NOMO-1 (cell line): Measurements from ENCODE around the gene JARID2.

Experiments used
- DNase-seq, 2 experiments: peaks; one replicate each; lab custom pipeline; 2025; ENCODE audit not compliant: unreplicated experiment in 2 of 2; lab: John Stamatoyannopoulos, UW

Gene JARID2

DNA sequence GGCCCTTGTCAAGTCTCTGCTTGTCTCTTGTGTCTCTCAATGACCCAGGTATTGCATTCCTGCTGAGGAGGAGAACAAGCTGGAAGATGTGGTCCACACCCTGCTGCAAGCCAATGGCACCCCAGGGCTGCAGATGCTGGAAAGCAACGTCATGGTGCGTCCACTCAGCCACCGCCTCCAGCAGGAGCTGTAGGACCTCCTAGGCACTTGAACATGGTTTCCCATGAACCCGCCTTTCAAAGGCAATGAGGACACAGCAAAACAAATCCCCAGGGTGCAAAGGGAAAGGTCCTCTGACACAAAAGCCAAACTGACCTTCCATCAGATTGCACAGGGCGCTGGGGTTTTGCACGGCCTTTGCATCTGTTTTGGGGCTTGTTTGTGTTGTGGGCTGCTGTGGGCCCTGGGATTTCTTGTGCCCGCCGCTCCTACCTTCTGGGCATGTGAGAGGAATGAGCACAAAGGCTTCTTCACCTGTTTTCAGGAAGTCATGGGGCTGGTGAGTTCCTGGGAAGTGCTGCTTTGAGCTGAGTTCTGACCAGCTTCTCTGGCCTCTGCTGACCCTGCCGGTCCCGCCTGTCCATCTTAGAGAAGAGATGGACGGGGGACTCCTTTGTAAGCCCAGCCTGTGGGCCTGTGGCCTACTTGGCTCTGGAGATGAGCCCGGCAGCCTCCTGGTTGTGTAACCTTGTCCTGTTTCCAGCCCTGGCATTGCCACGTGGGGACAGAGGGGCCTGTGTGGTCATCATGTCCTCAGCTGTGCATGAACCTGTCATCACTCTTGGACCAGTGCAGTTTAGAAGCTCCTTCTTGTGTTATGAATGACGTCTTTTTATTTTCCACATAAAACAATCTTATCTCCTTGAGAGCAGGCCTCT lies 265.6 kb downstream of the JARID2 start:
- no peak for DNase-seq

DNA sequence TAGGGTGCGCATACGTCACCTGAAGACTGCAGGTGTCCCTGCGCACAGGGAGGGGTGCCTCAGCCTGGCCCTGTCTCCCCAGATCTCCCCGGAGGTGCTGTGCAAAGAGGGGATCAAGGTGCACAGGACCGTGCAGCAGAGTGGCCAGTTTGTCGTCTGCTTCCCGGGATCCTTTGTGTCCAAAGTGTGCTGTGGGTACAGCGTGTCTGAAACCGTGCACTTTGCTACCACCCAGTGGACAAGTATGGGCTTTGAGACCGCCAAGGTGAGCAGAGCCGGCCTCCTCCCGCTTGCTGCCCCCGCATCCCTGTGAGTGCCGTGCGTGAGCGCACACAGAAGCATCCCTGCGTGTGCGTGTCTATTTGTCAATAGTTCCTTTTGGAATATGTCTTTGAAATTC lies 266.3 kb downstream of the JARID2 start:
- no peak for DNase-seq

DNA sequence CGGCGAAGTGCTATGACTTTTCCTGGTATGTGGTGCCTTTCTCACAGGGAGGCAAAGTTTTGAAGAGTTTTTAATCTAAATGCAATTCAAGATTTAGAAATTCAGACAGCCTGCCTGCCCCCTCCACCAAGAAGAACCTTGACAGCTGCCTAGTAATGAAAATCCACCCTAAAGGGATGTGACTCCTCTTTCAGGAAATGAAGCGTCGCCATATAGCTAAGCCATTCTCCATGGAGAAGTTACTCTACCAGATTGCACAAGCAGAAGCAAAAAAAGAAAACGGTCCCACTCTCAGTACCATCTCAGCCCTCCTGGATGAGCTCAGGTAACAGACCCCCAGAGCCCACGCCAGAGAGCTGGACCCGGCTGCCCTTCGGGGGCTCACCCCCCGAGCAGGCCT lies 266.9 kb downstream of the JARID2 start:
- no peak for DNase-seq

DNA sequence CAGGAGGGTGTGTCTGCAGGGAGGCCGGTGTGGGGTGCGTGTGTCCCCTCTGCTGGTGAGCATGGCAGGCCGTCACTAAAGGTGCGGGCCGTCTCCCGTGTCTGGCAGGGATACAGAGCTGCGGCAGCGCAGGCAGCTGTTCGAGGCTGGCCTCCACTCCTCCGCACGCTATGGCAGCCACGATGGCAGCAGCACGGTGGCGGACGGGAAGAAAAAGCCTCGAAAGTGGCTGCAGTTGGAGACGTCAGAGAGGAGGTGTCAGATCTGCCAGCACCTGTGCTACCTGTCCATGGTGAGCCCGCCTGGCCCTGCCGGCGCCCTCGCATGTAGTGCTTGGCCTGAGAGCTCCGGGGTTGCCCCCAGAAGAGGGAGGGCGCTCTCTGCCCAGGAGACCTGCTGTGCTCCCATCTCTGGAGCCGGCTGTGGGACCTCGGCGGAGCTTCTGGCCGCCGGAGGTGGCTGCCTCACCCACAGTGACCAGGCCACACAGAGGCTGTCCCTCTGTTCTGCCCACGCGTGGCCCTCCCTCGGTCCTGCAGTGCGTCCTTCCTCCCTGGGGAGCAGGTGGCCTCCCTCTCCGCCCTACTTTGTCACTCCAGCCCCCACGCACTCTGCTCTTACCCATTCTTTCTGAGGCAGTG lies 267.4 kb downstream of the JARID2 start:
- no peak for DNase-seq

DNA sequence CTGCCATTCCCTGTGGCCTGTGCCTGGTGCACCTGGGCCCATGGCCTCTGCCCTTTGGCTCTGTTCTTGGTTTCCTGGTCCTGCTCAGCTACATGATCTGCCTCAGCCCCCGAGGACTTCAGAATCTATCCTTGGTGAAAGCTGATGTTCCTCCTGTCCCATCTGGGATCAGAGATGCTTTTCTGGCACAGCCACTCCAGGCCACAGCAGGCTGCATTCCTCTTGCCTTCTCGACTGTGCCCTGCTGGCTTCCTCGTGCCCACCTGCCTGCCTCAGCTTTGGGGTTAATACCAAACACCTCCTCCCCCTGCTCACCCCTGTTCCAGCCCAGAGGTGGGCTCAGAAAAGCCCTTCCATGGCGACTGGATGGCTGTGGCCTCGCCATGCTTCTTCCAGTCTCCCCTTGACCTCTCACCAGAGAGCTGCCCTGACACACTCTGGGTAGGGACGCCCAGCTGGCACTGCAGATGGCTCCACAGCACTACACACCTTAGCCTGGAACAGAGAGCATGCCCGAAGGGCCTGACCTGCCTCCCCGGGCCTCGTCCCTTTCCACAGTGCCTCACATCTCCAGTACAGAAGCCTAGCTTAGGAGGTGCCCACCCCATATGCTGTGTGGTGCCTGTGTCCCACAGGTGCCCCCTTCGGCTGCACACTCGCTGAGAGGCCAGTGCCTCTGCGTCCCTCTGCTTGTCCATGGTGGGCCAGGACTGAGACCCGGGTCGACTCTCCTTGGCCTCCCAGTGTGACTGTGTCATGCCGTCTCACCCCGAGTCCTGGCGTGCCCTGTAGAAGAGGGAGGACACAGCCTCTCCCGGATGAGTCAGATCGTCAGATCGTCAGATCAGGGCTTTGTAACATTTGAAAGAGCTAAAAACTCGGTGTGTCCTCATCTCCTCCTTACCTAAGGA lies 268.2 kb downstream of the JARID2 start:
- DNase-seq = no peak

DNA sequence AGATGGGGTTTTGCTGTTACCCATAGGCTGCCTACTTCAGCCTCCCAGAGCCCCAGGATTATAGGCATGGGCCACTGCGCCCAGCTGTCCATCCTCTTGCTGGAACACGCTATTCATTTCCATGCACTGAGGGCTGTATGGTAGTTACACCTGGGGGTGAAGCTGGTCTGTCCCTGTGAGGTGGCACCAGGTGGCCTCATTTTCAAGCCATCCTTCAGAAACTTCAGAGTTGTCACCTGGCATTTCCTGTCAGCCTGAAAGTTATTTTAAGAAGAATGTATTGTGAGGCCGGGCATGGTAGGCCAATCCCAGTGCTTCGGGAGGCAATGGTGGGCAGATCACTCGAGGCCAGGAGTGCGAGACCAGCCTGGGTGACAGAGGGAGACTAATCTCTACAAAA lies 269.4 kb downstream of the JARID2 start:
- no peak for DNase-seq

DNA sequence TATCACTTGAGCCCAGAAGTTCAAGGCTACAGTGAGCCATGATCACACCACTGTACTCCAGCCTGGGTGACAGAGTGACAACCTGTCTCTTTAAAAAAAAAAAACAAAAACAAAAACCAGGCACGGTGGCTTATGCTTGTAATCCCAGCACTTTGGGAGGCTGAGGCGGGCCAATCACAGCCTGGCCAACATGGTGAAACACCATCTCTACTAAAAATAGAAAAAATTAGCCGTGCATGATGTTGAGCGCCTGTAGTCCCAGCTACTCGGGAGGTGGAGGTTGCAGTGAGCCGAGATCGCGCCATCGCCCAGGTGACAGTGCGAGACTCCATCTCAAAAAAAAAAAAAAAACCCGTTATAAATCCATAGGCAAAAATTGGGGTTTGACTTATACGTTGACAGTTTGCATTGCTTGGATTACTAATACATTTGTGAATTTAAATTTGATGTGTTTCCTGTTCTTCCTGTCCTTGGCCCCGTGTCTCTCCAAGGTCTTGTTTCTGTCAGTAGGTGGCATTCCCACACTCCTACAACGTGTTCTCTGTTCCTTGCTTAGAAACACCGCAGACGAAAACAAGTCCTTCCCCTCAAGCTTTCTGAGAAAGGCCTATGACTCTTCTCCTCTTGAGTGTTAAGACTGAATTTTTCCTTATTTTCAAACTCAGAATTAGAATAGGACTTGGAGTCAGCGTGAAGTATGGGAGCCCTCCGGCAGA lies 269.9 kb downstream of the JARID2 start:
- no peak for DNase-seq

DNA sequence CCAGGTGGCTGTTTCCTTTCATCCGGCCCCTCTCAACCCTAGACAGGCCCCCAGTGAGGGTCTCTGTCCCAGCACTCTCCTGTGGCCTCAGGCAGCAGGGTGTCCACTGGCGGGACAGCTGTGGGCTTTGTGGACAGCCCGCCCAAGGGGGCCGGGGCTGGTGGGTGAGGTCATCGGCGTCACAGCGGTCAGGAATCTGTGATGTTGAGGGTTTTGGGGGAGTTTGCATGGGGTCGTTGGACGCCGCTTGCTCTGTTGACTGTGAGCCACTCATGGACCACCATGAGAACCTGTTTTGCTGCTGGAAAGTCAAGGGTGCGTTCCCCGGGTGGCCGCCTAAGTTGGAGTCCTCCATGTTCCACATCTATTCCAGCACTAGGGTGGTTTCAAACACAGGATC lies 270.5 kb downstream of the JARID2 start:
- no peak for DNase-seq

DNA sequence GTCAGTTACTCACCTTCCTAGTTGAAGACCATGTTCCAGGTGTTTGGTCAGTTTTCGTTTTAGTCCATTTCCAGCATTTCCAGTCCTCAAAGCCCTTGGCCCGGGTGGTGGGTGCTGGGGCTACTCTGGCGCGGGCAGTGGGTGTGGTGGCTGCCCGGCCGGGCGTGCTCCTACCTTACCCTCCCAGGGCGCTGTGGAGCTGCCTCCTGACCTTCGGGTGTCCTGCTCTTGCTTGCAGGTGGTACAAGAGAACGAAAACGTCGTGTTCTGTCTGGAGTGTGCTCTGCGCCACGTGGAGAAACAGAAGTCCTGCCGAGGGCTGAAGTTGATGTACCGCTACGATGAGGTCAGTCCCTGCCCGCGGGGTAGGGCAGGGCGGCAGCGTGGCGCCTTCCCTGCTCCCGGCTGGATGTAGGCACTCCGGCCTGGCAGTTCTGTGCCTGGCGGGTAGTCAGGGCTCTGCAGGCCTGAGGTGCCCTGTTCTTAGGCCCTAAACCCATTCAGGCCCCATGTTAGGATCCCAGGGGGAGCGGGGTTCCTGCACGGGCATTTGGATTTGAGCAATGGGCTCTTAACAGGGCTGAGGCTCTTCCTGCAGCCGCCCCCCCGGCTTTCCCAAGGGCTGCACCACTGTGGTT lies 271.2 kb downstream of the JARID2 start:
- DNase-seq = no peak

DNA sequence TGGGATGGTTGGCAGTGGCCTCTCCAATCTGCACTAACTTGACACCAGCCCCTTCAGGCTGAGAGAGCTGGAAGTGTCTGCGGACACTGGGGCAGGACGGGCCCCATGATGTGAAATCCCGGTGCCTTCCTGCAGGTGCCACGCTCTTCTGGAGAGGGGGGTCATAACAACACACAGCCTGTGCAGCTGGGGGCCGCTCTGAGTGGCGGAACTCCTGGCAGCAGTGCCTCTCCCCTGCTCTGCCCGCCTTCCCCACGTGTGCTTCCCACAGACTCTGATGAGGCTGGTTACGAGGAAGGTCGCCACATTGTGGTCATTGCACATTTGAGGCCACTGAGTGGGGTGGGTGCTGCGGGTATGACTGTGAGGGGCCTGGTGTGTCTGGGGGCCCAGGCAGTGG lies 271.7 kb downstream of the JARID2 start:
- DNase-seq = no peak

DNA sequence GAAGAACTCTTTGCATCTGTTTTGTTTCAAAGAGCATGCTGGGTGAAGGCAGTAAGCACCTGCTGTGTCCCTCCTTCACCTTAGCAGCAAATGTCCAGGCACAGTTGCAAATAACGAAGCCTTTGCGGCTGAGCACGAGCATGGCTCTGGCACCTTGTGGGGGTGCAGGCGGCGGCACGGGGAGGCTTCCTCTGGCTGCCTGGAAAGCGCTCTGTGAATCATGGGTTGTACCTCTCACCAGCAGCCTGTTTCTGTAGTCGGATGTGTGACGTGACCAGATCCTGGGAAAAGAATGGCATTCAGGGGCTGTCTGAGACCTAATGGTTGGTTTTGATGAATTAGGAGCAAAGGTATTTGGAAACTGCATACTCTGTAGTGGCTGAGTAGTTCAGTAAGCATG lies 272.2 kb downstream of the JARID2 start:
- DNase-seq = no peak

DNA sequence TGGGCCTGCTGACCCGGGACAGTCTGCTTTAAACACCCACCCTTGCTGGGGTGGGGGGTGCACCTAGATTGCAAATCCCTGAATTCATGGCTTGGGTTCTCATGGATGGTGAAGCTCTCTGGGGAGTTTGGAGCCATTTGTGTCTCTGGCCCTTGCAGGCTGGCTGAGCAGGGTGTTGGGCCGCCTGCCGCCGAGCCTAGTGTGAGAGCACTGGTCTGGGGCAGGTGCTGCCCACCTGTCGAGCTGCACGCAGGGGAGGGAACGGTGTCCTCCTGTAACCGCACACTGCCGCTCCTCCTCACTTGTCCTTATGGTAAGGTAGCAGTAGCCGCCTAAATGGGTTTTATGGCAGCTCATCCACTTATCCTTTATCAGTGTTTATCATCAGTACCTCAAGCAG lies 273.0 kb downstream of the JARID2 start:
- no peak for DNase-seq

DNA sequence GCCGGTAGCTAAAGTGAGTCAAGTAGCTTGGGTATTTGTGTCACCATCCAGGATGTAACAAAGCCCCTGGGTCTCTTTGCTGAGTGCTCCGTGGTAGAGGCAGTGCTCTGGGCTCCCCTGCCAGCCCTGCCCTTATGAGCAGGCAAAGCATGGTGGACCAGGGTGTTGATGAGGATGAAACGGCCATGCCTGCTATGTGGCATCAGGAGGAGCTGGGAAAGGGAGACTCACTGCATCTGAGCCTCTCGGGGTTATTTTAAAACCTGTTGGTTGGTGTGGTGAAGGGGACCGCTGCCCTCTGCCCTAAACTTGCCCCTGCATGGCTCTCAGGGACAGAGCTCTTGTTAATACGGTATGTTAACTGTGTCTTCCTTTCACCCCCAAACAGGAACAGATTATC lies 273.8 kb downstream of the JARID2 start:
- no peak for DNase-seq

DNA sequence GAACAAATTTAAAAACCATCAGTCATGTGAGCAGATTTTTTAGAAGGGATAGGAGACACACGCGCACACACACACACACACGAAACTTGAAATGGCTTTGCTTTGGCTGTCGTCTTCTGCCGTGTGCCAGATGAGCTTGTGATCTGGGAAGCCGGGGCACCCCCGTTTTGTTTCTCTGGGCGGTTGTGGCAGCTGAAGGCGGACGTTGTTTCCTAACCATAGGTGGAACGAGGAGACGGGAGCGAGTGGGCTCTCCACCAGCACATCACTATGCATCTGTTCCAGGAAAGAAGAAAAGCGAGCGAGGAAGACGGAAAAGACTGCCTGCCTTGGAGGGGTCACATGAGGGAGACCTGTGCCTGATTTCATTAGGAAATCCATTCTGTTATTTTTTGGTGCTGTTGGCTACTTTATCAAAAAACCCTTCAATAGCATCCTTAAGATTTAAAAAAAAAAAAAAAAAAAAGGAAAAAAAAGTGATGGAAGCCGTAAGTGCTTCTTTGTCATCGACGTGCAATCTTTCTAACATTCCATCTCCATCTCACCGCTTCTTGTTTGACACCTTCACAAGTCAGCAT lies 274.8 kb downstream of the JARID2 start:
- no peak for DNase-seq

DNA sequence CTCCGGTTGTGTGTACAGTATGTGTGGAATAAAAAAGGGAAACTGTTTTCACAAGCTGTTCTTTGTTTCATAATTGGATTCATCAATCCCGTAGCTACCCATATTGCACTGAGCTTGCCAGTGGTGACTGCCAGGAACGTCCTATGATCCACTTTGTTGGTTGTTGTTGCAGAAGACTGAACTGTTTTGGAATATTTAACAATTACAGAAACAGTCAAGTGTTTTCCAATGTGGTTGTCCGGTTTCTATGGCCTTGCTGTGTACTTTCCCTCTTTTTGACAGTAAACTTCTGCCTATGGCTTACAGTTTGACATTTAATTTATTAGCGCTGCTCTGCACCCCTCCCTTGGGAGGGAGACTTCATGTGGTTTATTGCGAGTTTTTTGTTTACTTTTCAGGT lies 275.7 kb downstream of the JARID2 start:
- DNase-seq = no peak

DNA sequence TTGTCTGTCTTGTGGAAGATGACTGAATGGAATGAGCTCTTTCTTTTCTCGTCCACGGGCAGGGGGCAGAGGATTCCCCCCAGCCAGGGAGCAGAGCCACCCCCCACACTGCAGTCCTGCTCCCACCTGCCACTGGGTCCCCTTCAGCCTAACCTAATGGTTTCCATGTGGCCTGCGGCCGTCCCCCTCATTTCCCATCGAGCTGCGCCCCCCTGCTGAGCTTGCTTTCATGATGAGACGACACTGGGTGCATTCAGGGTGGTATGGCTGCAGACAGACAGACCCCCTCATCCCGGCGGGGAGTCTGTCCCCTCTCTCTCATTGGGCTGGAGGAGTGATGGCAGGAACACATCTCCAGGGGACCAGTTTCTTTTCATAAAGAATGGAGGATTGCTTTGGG lies 276.2 kb downstream of the JARID2 start:
- no peak for DNase-seq

DNA sequence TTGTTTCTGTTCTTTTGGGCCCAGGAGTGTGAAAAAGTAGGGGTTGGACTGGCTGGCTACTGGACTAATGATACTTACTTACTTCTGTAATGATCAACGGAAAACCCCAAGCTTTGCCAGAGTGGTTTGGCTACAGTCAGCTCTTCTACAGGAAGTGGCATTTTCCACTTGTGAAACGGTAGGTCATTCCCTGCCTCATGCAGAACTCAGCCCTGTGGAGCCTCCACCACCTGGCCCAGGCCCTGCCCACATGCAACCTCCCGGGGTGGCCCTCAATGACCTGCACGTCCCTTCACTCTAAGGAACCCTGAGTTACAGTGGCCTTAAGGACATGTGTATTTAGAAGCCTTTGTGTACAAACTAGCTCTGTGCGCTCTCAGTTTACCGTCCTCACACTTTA lies 276.6 kb downstream of the JARID2 start:
- DNase-seq = no peak

DNA sequence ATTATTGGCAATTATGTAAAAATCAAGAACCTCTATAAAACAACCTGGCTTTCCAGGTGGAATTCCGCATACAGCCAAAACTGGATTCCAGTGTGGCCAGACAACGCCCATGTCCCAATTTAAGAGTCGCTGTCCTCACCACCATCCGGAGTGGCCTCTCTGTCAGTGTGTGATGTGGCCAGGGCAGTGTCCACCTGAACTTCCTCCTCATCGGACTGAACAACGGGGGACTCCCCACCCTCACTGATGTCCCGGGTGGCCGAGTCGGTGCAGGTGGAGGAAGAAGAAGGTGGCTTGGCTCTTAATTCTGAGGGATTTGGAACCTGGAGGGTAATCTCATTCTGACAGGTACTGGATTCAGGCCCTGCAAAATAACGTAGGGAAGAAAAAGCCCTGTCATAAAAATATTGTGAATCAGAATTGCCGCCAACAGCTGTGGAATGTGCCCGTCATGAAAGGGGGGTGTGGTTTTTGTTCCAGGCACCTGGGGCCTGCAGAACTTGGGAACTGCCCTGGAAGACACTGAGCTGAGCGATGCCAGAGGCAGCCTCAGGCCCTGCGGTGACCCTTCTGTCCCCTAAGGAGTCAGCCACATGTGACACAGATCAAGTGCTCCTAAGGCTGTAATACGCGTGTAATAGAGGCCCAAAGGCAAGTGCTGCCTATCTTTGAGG lies 277.1 kb downstream of the JARID2 start:
- DNase-seq = no peak
